ENCODE measurements around the gene S100P. TPM values are rescaled to one million over a fixed set of nuclear protein-coding genes. Genes with fewer than 3 reads are reported as not detected.

The S100P gene
- polyA plus RNA-seq, 2 of the 4 experiments (the other 2 are of a cell fraction), result 20.9 to 171 TPM

- no peak for TF ChIP-seq HEYL (CRISPR knock-in tag; IDR thresholded peaks at IDR 0.05)
- TF ChIP-seq, protein P1, sequence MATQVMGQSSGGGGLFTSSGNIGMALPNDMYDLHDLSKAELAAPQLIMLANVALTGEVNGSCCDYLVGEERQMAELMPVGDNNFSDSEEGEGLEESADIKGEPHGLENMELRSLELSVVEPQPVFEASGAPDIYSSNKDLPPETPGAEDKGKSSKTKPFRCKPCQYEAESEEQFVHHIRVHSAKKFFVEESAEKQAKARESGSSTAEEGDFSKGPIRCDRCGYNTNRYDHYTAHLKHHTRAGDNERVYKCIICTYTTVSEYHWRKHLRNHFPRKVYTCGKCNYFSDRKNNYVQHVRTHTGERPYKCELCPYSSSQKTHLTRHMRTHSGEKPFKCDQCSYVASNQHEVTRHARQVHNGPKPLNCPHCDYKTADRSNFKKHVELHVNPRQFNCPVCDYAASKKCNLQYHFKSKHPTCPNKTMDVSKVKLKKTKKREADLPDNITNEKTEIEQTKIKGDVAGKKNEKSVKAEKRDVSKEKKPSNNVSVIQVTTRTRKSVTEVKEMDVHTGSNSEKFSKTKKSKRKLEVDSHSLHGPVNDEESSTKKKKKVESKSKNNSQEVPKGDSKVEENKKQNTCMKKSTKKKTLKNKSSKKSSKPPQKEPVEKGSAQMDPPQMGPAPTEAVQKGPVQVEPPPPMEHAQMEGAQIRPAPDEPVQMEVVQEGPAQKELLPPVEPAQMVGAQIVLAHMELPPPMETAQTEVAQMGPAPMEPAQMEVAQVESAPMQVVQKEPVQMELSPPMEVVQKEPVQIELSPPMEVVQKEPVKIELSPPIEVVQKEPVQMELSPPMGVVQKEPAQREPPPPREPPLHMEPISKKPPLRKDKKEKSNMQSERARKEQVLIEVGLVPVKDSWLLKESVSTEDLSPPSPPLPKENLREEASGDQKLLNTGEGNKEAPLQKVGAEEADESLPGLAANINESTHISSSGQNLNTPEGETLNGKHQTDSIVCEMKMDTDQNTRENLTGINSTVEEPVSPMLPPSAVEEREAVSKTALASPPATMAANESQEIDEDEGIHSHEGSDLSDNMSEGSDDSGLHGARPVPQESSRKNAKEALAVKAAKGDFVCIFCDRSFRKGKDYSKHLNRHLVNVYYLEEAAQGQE (IDR thresholded peaks at IDR 0.05), result no peak
- no peak for TF ChIP-seq HES2 (IDR thresholded peaks at IDR 0.05)
- TF ChIP-seq HOXB13 (CRISPR knock-in tag; IDR thresholded peaks at IDR 0.05; ENCODE audit: low read depth), result no peak
- TF ChIP-seq BHLHE40 (IDR thresholded peaks at IDR 0.05; ENCODE audit: low read depth, low read length), result no peak
- no peak for TF ChIP-seq HOXA7 (CRISPR knock-in tag; IDR thresholded peaks at IDR 0.05)
- no peak for TF ChIP-seq ATOH8 (CRISPR knock-in tag; IDR thresholded peaks at IDR 0.05; ENCODE audit: low read depth)
- TF ChIP-seq RFX5 (IDR thresholded peaks at IDR 0.05), result no peak
Observed at GRCh38 chr4:6740347-6740746, 46.7 kb downstream of the S100P start (continued).

- FAIRE-seq (no peak), DNase-seq (ENCODE audit: low read depth in 1 of 2, low spot score in 1 of 2) (no peak), ATAC-seq (no peak)
- Histone ChIP-seq H3K27ac (no peak overlapping the region), H3K4me3 (no peak overlapping the region), H3K4me2 (no peak overlapping the region), H3K9me3 (no peaks in the 10 kb centered on the region), H3K4me1 (peaks cover 15% of the 10 kb centered on the region)
- ChIA-PET POLR2A (no interaction called here), CTCF (interaction anchor here (1.6 kb wide), 1 partner anchor 22 kb away, joined by 4 read pairs; no protein-coding TSS in a partner anchor)
- WGBS (ENCODE audit: missing lambda C conversion rate), result 51% methylated on average over 2 of the region's 2 CpGs
- TF ChIP-seq HES2 (IDR thresholded peaks at IDR 0.05), result no peak
Observed at GRCh38 chr4:6742507-6742906, 48.8 kb downstream of the S100P start.

- ChIA-PET CTCF (interaction anchor here (1.6 kb wide), 1 partner anchor 22 kb away, joined by 4 read pairs; no protein-coding TSS in a partner anchor), POLR2A (no interaction called here)
- DNase-seq (ENCODE audit: low read depth in 1 of 2, low spot score in 1 of 2) (no peak), ATAC-seq (no peak), FAIRE-seq (no peak)
- no peak overlapping the region for H3K4me2 ChIP-seq
- TF ChIP-seq CHD4 (IDR thresholded peaks at IDR 0.05; ENCODE audit: borderline replicate concordance) (no peak), JUNB (IDR thresholded peaks at IDR 0.05) (no peak), HOXA7 (CRISPR knock-in tag; IDR thresholded peaks at IDR 0.05) (no peak)
- TF ChIP-seq, protein P2, sequence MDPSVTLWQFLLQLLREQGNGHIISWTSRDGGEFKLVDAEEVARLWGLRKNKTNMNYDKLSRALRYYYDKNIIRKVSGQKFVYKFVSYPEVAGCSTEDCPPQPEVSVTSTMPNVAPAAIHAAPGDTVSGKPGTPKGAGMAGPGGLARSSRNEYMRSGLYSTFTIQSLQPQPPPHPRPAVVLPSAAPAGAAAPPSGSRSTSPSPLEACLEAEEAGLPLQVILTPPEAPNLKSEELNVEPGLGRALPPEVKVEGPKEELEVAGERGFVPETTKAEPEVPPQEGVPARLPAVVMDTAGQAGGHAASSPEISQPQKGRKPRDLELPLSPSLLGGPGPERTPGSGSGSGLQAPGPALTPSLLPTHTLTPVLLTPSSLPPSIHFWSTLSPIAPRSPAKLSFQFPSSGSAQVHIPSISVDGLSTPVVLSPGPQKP (IDR thresholded peaks at IDR 0.05; ENCODE audit: low read depth, low read length), result no peak
- H3K27ac ChIP-seq, result no peak overlapping the region
- WGBS (ENCODE audit: missing lambda C conversion rate), result 88% methylated on average over 11 of the region's 11 CpGs
- H3K9me3 ChIP-seq, result no peaks in the 10 kb centered on the region
- peaks cover 20% of the 10 kb centered on the region for H3K4me1 ChIP-seq
- no peak overlapping the region for H3K4me3 ChIP-seq
Observed at GRCh38 chr4:6742989-6743388, 49.3 kb downstream of the S100P start.

Other genes with a start within 250 kb of the S100P start
- 23.9 and 26.9 TPM in 2 replicates for gene PPP2R2C, start 221.3 kb upstream of the S100P start, polyA plus RNA-seq (2011; rRNA removed)
- 28.6 to 31.2 TPM (median 29.4 TPM) in 3 replicates for gene PPP2R2C, start 221.3 kb upstream of the S100P start, polyA plus RNA-seq (2017; fragmentation: RNase III; extraction: RNeasy Plus Mini Kit Qiagen cat#74134 plus additional on column Dnase treatment)
- gene MAN2B2, start 118.7 kb upstream of the S100P start, polyA plus RNA-seq (2011; rRNA removed), result 6.3 and 6.5 TPM in 2 replicates
- gene MAN2B2, start 118.7 kb upstream of the S100P start, polyA plus RNA-seq (2017; fragmentation: RNase III; extraction: RNeasy Plus Mini Kit Qiagen cat#74134 plus additional on column Dnase treatment), result 7.5 to 8.4 TPM (median 8.4 TPM) in 3 replicates
- gene MRFAP1, start 53.2 kb upstream of the S100P start, polyA plus RNA-seq (2011; rRNA removed), result 185 and 272 TPM in 2 replicates
- 293 to 304 TPM (median 294 TPM) in 3 replicates for gene MRFAP1, start 53.2 kb upstream of the S100P start, polyA plus RNA-seq (2017; fragmentation: RNase III; extraction: RNeasy Plus Mini Kit Qiagen cat#74134 plus additional on column Dnase treatment)
- gene MRFAP1L1, start 16.0 kb downstream of the S100P start, polyA plus RNA-seq (2011; rRNA removed), result 42.8 and 78.2 TPM in 2 replicates
- 41.3 to 46.7 TPM (median 46.1 TPM) in 3 replicates for gene MRFAP1L1, start 16.0 kb downstream of the S100P start, polyA plus RNA-seq (2017; fragmentation: RNase III; extraction: RNeasy Plus Mini Kit Qiagen cat#74134 plus additional on column Dnase treatment)
- 11.7 and 13.2 TPM in 2 replicates for gene BLOC1S4, start 22.3 kb downstream of the S100P start, polyA plus RNA-seq (2011; rRNA removed)
- 11.4 to 13.9 TPM (median 12.6 TPM) in 3 replicates for gene BLOC1S4, start 22.3 kb downstream of the S100P start, polyA plus RNA-seq (2017; fragmentation: RNase III; extraction: RNeasy Plus Mini Kit Qiagen cat#74134 plus additional on column Dnase treatment)
- gene KIAA0232, start 88.8 kb downstream of the S100P start, polyA plus RNA-seq (2011; rRNA removed), result 21.5 and 25.2 TPM in 2 replicates
- gene KIAA0232, start 88.8 kb downstream of the S100P start, polyA plus RNA-seq (2017; fragmentation: RNase III; extraction: RNeasy Plus Mini Kit Qiagen cat#74134 plus additional on column Dnase treatment), result 9.3 to 10.6 TPM (median 10.5 TPM) in 3 replicates
- 35.8 and 39.0 TPM in 2 replicates for gene TBC1D14, start 215.9 kb downstream of the S100P start, polyA plus RNA-seq (2011; rRNA removed)
- gene TBC1D14, start 215.9 kb downstream of the S100P start, polyA plus RNA-seq (2017; fragmentation: RNase III; extraction: RNeasy Plus Mini Kit Qiagen cat#74134 plus additional on column Dnase treatment), result 25.4 to 30.2 TPM (median 28.3 TPM) in 3 replicates

Measured in A549 (cell line).